HG02973 (cell line): ENCODE measurements around the gene RASSF10.
"Not testable (repeated sequence)": the region's sequence is repeated elsewhere in the genome, so short reads cannot be mapped to it uniquely, and the experiment has no call there.

Source experiments
- ATAC-seq: cut with Tn5 transposase; IDR thresholded peaks from one replicate; pipeline ENCODE4 v1.9.1; 2021; ENCODE audit warnings: moderate library complexity; ENCODE audit not compliant: unreplicated experiment

Gene RASSF10

GRCh38 chr11:13019313-13019712 is 10.2 kb downstream of the RASSF10 start:
- ATAC-seq: no peak

- ATAC-seq: no peak
Observed at GRCh38 chr11:13023423-13023822, 14.3 kb downstream of the RASSF10 start.

GRCh38 chr11:13026722-13027121 is 17.6 kb downstream of the RASSF10 start:
- no peak for ATAC-seq

GRCh38 chr11:13028322-13028721 is 19.2 kb downstream of the RASSF10 start:
- no peak for ATAC-seq

- ATAC-seq: no peak
Observed at GRCh38 chr11:13029872-13030271, 20.8 kb downstream of the RASSF10 start.

- ATAC-seq: no peak
Observed at GRCh38 chr11:13030857-13031256, 21.7 kb downstream of the RASSF10 start.

GRCh38 chr11:13031349-13031748 is 22.2 kb downstream of the RASSF10 start:
- no peak for ATAC-seq

GRCh38 chr11:13033760-13034533 is 24.8 kb downstream of the RASSF10 start:
- no peak for ATAC-seq

GRCh38 chr11:13035711-13036110 is 26.6 kb downstream of the RASSF10 start:
- no peak for ATAC-seq

- ATAC-seq: no peak
Observed at GRCh38 chr11:13036235-13036634, 27.1 kb downstream of the RASSF10 start.

- ATAC-seq: no peak
Observed at GRCh38 chr11:13038366-13038765, 29.2 kb downstream of the RASSF10 start.

- no peak for ATAC-seq
Observed at GRCh38 chr11:13039126-13039525, 30.0 kb downstream of the RASSF10 start.

GRCh38 chr11:13040969-13041561 is 31.9 kb downstream of the RASSF10 start:
- no peak for ATAC-seq

GRCh38 chr11:13042873-13043342 is 33.8 kb downstream of the RASSF10 start:
- no peak for ATAC-seq

GRCh38 chr11:13043912-13044628 is 35.0 kb downstream of the RASSF10 start:
- ATAC-seq: no peak

- ATAC-seq: not testable (repeated sequence)
Observed at GRCh38 chr11:13045089-13045488, 36.0 kb downstream of the RASSF10 start.

GRCh38 chr11:13045734-13046133 is 36.6 kb downstream of the RASSF10 start:
- no peak for ATAC-seq

GRCh38 chr11:13046637-13047570 is 37.8 kb downstream of the RASSF10 start:
- no peak for ATAC-seq

GRCh38 chr11:13047884-13048283 is 38.8 kb downstream of the RASSF10 start:
- ATAC-seq: no peak

GRCh38 chr11:13051257-13051656 is 42.1 kb downstream of the RASSF10 start:
- no peak for ATAC-seq

GRCh38 chr11:13052130-13052571 is 43.0 kb downstream of the RASSF10 start:
- no peak for ATAC-seq
